HG03558 (cell line): ENCODE results near the gene CACNB1.

ENCODE experiments used
- ATAC-seq: cut with Tn5 transposase; IDR thresholded peaks from one replicate; pipeline ENCODE4 v1.9.1; 2021; ENCODE audit warnings: moderate number of reproducible peaks; ENCODE audit not compliant: unreplicated experiment; ENCODE audit errors: extremely low read depth

The CACNB1 gene

DNA sequence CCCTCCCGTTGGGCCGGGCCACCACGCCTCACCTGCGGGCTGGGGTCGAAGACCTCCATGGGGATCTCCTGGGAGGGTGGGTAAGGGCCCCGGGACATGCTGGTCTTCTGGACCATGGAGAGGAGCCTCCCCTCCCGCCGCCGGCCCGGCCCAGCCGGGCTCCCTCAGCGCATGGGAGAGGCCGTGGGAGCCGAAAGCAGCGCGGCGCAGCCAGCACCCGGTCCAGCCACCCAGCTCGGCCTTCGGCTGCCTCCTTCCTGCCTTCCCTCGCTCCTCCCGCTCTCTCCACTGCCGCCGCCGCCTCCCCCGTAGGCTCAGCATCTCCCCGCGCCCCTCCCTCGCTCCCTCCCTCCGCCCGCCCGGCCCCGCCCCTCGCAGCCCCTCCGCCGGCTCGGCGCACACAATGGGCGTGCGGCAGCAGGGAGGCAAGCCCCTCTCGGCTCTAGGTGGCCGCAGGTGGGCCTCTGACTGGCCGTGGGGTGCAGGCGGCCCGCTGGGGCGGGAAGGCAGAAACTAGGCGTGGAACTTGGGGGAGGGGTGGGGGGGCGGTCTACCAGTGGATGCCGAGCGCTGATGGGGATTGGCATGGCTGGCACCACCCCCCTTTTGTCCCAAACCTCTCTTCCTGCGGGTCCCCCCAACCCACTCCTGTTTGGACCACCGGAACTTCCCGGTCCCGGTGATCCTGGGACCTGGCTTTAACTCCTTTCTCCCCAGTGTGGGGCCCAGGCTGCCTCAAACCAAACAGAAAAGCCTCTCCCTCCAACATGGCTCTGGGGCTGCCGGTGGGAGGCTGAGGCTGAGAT is at the start of gene CACNB1:
Gene CACNB1 (minus strand): TSS at position 290 of the 806 bp plus-strand sequence. CDS start 174 bp downstream, at position 116.
- no peak for ATAC-seq

DNA sequence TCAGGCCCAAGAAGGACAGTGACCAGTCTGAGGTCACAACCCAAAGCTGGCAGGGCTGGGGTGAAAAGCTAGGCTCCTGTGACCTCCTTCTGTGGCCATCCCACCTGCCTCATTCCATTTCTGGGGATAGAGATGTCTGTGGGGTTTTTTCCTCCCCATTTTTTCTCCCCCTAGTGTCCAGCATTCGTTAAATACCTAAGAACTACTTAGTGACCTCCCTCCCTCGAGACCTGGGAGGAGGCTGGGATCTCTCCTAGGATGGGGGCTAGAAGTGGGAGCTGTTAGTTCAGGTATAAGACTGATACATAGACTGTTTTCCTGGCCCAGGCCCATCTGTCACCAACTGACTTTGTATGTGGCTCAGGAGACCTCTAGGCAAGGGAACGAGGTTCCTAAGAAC is 48.8 kb upstream of the CACNB1 start:
- no peak for ATAC-seq

DNA sequence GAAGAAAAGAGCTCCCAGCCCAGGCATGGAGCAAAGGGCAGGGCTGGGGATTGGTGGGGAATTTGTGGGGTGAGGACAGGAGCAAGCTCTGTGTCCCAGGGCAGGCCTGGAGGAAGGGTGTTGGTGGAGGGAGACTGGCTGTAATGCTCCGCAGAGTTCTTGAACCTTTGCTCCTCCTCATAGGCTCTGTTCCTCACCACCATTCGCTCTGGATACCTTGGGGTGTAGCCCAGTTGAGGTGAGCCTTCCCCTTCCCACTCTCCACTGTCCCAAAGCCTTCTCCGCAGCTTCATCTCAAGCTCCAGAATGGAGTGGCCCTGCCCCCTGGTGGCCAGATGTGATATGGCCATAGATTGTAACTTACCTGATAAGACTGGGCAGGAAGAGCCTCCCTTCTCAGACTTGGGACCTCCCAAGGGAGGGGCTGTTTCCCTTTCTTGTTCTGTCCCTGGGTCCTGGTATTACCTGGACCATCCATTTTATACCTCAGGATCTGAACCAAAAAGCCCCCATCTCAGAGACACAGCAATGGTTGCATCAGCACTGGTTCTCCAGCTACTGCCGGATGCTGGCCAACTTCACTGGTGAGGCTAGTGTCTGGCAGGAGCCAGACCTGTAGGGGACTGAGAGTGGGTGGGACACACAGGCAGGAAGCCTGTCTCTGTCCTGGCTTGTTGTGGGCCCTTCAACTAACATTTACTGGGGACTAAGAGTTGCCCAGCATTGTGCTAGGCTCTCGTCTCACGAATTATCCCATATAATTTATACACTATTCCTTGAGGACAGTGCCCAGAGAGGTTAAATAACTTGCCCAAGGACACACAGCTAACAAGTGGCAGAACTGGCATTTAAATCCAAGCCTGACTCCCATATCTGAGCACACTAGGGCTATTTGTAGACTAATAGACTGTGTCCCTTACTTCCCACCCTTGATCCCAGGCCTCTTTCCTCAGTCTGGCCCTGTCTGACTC is 47.4 kb upstream of the CACNB1 start:
- ATAC-seq: no peak

DNA sequence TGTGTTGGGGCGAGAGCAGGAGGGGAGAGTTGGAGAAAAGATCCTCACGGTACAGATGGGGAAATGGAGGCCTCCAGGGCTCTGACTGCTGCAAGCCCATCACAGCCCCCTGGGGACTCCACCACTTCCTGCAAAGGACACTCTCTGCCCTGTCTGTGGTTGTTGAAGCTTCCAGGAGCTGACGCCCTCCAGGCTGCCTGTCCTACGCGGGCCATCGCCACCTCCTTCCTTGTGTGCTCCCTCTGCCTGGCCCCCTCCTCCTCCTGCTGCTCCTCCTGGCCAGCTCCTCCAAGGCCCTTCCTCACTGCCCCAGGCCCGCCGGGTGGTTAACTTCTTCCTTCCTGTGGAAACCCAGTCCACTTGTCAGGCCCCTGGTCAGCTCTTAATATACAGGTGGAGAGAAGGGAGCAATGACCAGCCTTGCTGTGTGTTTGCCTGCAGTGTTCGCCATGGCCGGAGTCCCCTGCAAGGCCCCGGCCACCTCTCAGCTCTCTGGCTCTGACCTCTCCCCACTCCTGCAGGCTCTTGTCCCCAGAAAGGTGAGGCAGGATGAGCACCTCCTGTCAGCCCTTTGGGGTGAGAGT is 46.6 kb upstream of the CACNB1 start:
- no peak for ATAC-seq

DNA sequence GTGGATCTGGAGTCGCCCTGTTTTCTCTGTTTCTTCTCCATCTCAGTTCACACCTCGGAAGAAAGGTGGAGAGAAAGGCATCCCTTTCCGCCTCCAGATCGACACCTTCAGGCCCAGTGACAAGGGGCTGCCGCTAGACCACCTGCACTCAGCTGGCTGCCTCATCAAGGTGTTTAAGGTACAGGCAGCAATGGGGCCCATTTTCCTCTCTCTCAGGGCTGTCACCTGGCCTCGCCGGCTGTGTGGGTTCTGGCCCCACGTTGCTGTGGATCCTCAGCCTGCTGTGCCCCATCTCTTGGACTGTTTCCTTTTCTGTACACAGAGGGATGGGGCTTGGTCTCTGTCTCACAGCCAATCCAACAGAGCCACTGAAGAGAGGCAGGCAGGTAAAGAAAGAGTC is 45.7 kb upstream of the CACNB1 start:
- ATAC-seq: no peak

DNA sequence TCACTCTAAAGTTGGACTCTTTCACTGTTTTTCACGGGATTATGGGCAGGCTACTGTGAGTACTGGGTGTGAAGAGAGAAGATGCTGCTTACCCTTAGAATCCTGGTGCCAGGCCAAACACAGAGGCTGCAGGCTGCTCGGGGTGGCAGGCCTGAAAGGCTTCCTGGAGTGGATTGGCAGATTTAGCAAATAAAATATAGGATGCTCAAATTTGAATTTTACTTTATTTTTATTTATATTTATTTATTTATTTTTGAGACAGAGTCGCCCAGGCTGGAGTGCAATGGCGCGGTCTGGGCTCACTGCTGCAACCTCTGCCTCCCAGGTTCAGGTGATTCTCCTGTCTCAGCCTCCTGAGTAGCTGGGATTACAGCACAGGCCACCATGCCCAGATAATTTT is 43.2 kb upstream of the CACNB1 start:
- ATAC-seq: no peak

DNA sequence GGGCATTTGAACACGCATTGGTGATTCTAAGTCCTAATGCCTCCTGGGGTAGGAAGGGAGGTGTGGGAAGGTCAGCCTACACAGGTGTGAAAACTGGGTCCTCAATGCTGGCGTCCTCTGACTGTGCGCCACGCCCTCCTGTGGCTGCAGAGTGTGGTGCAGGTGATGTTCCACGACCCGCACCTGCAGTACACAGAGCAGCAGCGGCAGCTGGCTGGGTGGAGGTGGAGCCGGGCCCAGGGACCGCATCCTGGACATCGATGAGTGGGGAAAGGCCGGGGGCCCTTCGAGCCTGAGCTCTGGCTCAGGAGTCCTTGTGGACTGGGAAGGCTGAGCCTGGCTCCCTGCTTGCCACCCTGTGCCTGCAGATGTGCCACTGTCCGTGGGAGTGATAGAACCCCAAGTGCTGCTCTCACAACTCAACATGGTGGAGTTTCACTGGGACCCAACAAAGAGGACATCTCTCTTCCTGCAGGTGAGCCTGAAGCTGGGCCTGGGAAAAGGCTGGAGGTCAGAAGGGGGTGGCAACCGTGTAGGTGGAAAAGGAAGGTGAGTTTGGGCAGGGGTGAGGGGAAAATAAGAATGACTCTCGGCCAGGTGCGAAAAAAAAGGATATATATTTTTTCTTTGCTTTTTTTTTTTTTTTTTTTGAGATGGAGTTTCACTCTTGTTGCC is 42.3 kb upstream of the CACNB1 start:
- no peak for ATAC-seq

DNA sequence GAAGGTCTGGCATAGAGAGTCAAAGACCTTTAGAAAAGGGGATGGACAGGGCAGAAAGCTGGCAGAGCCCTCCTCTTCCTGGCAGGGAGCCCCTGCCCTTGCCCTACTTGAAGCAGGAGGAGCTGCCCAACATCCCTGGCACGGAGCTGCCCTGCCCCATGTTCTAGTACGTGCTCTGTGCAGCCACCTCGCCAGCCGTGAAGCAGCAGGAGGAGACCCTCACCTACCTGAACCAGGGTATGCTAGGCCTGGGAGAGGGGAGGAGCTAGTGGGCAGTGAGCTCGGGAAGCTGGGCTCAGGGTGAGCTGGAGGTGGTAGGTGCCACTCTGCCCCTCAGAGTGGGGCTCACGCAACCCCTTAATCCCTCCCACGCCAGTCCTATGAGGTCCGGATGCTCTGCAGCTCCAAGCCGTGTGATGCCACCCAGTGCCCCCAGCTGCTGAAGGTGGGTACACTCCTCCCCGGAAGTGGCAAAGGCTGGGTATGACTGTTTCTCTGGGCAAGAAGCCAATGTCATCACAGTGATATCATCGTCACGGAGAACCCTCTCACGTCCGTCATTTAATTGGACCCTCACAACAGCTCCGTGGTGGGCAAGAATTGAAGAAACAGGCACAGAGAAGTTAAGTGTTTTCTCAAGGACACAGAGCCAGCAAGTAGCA is 41.0 kb upstream of the CACNB1 start:
- ATAC-seq: no peak

DNA sequence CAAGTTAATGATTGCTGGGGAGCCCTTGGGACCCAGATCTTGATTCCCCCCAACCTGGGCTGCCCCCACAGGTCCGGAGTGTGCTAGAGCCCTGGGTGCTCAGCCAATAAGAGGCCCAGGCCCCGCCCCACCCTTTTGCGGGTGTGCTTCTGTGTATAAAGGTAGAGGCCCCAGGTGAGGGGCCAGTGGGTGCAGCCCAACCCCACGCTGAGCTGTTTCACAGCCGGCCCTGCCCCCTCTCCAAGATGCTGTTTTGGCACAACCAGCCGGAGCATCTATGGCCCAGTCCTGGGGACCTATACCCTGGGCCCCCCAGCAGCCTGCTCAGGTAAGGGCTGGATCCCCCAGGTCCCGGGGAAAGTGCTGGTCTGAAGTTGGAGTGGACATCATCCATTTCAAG is 40.1 kb upstream of the CACNB1 start:
- no peak for ATAC-seq

DNA sequence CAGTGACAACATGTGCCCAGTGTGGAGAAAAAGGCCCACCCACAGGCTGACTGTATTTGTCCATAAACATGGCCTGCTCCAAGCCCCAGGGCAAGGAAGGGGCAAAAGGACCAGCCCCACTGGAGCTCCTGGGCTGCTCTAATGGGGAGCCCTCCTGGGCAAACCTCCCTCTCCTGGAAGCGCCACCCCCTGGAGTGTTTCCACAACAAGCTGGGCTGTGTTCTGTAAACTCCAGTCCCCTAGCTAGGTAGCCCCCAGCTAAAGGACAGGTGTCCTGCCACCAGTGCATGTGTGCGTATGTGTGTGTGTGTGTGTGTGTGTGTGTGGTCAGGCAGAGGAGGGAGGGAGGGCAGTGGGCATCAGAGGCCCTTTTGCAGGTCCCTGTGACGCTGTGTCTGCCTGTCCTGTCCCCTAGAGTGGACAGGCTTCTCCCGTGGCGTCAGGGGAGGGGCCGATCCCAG is 39.5 kb upstream of the CACNB1 start:
- no peak for ATAC-seq

DNA sequence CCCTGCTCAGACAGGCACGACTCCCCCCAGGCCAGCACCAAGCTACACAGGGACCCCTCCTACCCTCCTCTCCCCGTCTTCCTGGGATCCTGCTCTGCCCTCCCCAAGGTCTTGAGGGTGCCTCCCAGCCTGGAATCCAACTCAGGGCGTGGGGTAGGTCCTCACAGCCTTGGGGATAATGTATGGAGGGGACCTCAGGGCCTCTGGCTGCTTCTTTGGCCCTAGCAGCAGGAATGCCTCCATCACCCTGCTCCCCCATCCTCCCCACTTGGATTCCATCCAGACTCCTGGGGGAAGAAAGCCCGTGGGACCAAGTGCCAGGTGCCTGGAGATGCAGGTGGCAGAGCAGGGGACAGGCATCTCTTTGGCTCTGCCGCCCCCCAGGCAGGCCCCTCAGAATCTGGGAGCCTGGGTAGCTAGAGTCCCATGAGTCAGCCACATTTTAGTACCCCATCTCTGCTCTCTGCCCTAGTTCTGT is 39.0 kb upstream of the CACNB1 start:
- ATAC-seq: no peak

DNA sequence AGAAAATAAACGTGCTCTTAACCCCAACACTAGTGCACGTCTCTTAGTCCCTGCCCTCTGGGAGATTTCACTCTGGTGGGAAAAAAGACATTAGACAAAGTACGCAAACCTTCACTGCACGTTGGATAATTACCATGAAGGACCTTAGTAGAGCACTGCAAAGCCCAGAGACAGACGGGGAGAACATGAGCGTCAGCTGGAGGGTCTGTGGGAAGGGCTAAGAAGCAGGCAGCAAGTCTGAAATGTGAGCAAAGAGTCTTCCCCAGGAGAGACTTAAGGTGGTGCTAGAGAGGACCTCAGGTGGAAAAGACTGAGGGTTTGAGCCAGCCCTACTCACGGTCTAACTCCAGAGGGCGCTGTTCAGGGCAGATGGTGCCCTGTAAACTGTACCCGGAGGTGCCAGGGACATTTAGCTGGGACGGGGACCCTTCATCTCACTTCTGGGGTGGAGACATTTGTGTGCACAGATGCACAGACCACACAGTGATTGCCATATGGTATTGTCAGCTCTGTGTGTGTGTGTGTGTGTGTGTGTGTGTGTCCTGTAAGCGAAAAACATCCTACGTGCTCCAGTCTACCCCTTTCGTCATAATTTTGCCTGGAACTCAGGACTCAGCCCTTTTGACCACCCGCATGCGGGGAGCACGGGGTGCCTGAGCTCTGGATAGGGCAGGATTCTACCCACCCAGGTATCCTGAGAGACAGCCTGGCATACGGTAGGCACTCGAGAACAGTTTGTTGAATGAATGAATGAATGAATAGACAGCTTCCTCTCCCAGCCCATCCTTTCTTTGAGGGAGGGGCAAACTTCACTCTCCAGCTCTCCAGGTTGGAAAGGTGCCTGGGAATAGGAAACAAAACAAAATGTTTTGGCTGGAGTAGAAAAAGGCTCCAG is 38.3 kb upstream of the CACNB1 start:
- ATAC-seq: no peak

DNA sequence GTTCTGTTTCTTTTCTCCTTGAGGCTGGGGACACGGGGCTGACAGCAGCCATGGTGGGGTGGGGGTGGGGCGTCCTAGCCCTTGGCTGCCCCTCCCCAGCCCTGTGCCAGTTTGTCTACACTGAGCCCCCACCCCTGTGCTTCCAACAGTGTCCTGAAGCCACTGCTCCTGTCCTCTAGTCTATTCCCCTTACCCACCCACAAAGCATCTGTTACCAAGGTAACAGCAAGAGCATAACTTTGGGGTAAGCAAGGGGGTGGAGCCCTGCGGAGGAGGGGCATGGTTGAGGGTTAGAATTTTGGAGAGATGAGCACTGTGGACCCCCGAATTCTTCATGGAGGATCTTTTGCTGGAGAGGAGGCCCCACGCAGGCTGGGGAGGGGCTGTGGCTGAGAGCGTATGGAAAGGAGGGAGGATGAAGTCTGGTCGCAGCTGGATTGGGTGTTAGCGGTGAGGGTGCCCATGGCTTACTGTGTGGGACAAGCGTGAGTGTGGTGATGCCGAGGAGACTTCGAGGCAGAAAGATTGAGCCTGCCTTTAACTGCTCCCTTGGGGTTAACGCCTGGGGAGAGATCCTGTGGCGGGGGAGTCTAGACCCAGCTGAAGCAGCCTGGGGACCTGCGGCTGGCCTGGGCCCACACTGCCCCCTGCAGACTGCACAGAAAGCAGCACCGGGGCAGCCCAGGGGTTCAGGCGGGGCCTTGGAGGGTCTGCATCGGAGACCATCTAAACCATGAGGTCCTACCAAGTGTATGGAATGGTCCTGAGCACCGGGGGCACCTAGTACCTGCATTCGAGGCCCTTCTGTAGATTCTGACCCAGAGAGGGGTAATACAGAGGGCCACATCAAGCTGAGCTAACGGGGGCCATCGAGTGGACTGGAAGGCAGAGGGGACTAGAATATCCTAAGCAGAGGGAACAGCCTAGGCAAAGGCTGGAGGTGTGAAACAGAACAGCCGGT is 34.4 kb upstream of the CACNB1 start:
- no peak for ATAC-seq

DNA sequence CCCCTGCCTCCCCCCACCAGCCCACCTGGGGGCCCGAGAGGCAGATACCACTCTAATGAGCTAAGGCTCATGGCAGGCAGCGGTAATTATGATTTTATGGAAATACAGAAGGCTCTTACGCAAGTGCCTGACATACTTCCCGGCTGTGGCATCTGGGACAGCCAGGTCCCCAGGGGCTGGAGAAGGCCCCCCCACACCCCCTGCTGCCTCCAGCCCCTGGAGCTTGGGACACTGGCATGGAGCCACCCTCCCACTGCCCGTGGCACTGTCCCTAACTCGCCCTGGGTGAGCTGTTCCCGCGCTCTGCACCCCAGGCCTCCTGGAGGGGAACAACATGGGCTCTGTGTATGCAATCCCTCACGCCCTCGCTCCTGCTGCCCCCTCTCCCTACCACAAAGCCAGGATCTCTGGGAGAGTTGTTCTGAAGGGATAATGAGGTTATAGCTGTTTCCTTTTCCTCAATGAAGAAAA is 33.7 kb upstream of the CACNB1 start:
- no peak for ATAC-seq

DNA sequence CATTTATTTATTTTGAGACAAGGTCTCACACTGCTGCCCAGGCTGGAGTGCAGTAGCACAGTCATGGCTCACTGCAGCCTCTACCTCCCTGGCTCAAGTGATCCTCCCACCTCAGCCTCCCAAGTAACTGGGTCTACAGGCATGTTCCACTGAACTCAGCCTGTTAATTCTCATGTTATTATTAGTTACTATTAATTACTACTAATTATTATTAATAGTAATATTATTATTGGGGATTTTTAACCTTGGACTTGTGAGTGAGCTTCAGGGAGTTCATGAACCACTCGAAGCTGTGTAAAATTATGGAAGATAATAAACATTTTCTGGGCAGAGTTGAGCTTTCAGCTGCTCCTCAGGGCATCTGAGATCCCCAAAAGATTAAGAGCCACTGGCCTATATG is 32.9 kb upstream of the CACNB1 start:
- ATAC-seq: no peak

DNA sequence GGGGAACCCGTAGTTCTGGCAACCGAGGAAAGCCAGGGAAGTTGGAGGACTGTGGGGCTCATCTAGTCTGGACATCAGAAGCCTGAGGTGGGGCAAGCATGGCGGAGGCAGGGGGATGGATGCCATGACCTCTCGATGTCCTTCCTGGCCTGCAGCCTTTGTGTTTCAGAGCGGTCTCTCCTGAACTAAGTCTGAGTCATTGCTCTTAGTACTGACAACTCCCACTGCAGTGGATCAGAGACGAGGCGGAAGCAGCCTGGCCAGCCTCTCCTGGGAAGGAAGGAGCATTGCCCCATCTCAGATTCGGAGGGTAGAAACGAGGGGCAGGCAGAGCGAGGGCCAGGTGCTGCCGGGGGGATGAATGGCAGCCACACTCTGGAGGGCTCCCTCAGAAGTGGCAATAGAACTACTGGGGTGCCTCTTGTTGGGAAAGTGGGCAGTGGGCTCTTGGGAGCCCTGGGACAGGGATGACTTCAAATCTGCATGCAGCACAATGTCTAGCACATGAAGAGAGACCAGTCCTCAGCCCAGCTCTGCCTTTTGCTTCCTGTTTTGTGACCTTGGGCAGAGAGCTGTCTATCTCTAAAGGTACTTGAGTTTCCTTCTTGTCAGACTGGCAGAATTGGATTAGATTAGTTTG is 31.9 kb upstream of the CACNB1 start:
- ATAC-seq: no peak

DNA sequence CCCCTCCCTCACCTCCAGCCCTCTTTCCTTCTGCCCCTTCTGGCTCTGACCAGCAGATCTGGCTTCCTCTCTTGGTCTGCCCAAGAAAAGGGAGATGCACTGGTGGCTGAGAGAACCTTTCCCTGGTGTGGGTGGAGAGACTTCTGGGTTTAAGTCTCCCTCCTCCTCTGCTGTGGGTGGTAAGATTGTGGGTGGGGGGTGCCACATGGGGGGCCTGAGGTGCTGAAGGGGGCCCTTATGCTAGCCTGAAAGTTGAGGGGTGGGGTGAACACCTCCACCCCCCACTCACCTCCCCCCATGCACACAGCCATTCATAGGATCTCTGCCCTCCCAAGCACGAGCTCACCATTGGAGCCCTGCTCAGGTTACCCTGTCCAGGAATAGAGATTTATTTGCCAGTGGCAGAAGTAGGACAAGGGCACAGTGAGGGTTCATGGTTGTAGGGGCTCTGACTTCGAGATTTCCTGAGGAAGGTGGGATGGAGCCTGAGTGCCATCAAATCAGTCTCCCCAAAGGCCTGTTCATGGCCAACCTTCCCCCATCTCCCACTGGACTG is 30.0 kb upstream of the CACNB1 start:
- no peak for ATAC-seq
